Astrocyte of the spinal cord (primary cell): ENCODE measurements around the gene PCSK6.

Experiments
- DNase-seq: peaks from one replicate; pipeline ENCODE4 v3.0.0; 2011; ENCODE audit warnings: low read depth, low spot score
- H3K4me3 ChIP-seq: 2 replicates; pipeline ENCODE4 v1.5.1; 2011; ENCODE audit warnings: low read depth, mild to moderate bottlenecking, low read length, moderate library complexity
- CTCF ChIP-seq: IDR thresholded peaks from 2 replicates; pipeline ENCODE4 v1.5.1; 2012; ENCODE audit warnings: low read depth, mild to moderate bottlenecking, low read length, inconsistent platforms
- in situ Hi-C: cut with HindIII; loops from 2 replicates; pipeline ENCODE4 v1.10.0; 2017; ENCODE audit warnings: low sequenced_read_pairs

PCSK6 gene

GRCh38 chr15:101368086-101368780, 121.3 kb downstream of the PCSK6 start:
- in situ Hi-C loops = no loop called here
- TF ChIP-seq CTCF = no peak
- no peak for DNase-seq

GRCh38 chr15:101366853-101367252, 122.7 kb downstream of the PCSK6 start:
- no peak overlapping the region for H3K4me3 ChIP-seq
- no peak for DNase-seq
- in situ Hi-C loops = no loop called here
- TF ChIP-seq CTCF = no peak

More at GRCh38 chr15:101368086-101368780, 121.3 kb downstream of the PCSK6 start:
- H3K4me3 ChIP-seq = no peak overlapping the region

DNA sequence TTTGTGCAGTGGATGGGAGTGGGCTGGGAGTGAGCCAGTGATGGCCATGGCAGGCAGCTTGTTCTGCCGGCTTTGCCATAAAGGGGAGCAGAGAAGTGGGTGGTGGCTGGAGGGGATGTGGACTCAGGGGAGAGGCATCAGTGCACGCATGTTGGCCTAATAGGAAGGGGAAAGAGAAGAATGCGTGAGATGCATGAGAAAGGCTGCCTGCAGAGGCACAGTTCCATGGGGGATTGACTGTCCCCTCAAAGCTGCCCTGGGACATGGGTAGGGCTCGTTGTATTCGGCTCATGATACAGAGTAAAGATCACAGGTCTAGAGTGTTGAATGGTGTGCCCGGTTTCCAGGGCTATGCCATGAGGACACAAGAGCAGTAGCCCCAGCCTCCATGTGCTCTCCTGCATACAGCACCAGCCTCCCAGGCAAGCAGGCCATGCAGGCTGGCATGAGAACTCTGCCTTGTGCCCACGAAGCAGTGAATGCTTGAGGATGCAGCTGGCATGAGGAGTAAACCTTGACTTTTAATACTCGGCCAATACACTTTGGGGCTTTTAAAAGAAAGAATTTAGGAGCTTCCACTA, 126.4 kb downstream of the PCSK6 start:
- no peak for DNase-seq
- no peak overlapping the region for H3K4me3 ChIP-seq
- in situ Hi-C loops = no loop called here
- TF ChIP-seq CTCF = no peak

- no peak for TF ChIP-seq CTCF
- DNase-seq = no peak
- in situ Hi-C loops = no loop called here
- H3K4me3 ChIP-seq = no peak overlapping the region
These were observed 127.1 kb downstream of the PCSK6 start for GRCh38 chr15:101362359-101362758.

GRCh38 chr15:101361418-101361817, 128.1 kb downstream of the PCSK6 start:
- H3K4me3 ChIP-seq = no peak overlapping the region
- in situ Hi-C loops = no loop called here
- no peak for DNase-seq
- no peak for TF ChIP-seq CTCF

- no peak for DNase-seq
- in situ Hi-C loops = no loop called here
- H3K4me3 ChIP-seq = no peak overlapping the region
- no peak for TF ChIP-seq CTCF
These were observed 130.1 kb downstream of the PCSK6 start for GRCh38 chr15:101359365-101359947.
